Naive thymus-derived CD8-positive, alpha-beta T cell (primary cell): ENCODE results near the gene SMAD7. TPM values are rescaled to one million over a fixed set of nuclear protein-coding genes. Genes with fewer than 3 reads are reported as not detected.

Experiments
- ATAC-seq, 2 donors: fragments of 150-1000 bp; cut with Tn5 transposase in 1 of 2; sonication (Bioruptor Pico), chemical (Tn5 transposase) in 1 of 2; 1 replicate in 1 of 2; 2 replicates in 1 of 2; pipeline ENCODE4 v1.10.0; 2021; ENCODE audit warnings: mild to moderate bottlenecking in 2 of 2, moderate library complexity in 2 of 2
- POLR2A ChIA-PET: fragments of 350-600 bp; sonication (Branson Sonifier 250); formaldehyde crosslinking; loops from one replicate; lab custom pipeline; 2021; ENCODE audit warnings: antibody characterized with exemption; lab: Charles Lee
- DNase-seq, 10 donors: peaks; one replicate each; pipeline versions ENCODE4 v3.0.0 to v3.0.0-alpha.2; 2020 to 2022
- H3K27ac Mint-ChIP-seq, 10 donors: one replicate each; pipeline ENCODE4 v1.8.0; 2020 to 2022; ENCODE audit warnings: mild to moderate bottlenecking in 10 of 10, mixed read lengths in 10 of 10, moderate library complexity in 4 of 10, inconsistent platforms in 1 of 10
- H3K27me3 Mint-ChIP-seq, 5 donors: one replicate each; pipeline ENCODE4 v1.8.0; 2021 to 2022; ENCODE audit warnings: mixed read lengths in 5 of 5
- H3K36me3 Mint-ChIP-seq, 3 donors: one replicate each; pipeline ENCODE4 v1.8.0; 2020 to 2022; ENCODE audit warnings: mixed read lengths in 3 of 3, mild to moderate bottlenecking in 2 of 3, inconsistent platforms in 1 of 3
- H3K4me1 Mint-ChIP-seq, 4 donors: one replicate each; pipeline ENCODE4 v1.8.0; 2021 to 2022; ENCODE audit warnings: mixed read lengths in 4 of 4
- H3K4me3 Mint-ChIP-seq, 10 donors: one replicate each; pipeline ENCODE4 v1.8.0; 2020 to 2022; ENCODE audit warnings: mild to moderate bottlenecking in 10 of 10, mixed read lengths in 10 of 10, moderate library complexity in 6 of 10, inconsistent platforms in 1 of 10
- H3K9me3 Mint-ChIP-seq, 9 donors: one replicate each; pipeline ENCODE4 v1.8.0; 2020 to 2022; ENCODE audit warnings: mixed read lengths in 9 of 9, mild to moderate bottlenecking in 3 of 9, inconsistent platforms in 1 of 9, moderate library complexity in 1 of 9
- polyA plus RNA-seq, 3 donors: library from polyadenylated mRNA; unstranded; fragments of 300-500 nt; fragmentation: Illumina TruSeq; gene quantifications; one replicate each; pipeline ENCODE4 v1.2.3, GENCODE V29; 2021
- total RNA-seq, 8 experiments: library from RNA in 2 of 8; stranded (reverse) in 2 of 8; gene quantifications; one replicate each; pipeline ENCODE4 v1.2.3 and lab custom pipeline; 2021 to 2026

The SMAD7 gene
- total and polyA plus RNA-seq, 5 experiments from 2014 or later: 2.3 to 32.5 (median 4.9) TPM

DNA sequence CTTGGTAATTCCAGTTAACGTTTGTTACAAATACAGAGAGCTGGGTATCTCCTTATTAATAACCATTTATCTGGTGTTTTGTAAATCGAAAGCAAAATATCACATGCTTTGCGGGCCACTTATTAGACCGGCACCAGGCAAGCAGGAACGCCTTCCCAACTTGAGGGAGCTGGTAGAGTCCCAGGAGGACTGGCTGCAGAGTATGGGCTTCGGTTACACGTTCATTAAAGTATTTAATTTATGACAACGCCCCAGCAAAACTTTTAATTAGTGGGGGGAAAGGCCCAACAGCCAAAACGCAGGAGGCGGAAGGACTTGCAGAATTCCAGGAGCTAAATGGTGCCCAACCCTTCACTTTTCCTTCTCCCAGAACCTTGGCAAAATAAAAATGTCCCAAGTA, 3.7 kb downstream of the SMAD7 start:
- Mint-ChIP-seq H3K27ac (peak overlapping the region in 5 of 10 donors; percentile 13 to 98 (median 72)), H3K27me3 (peaks cover 0 to 37% (median 5%) of the 10 kb centered on the region in 5 donors), H3K36me3 (peaks cover 0 to 6% (median 2%) of the 10 kb centered on the region in 3 donors), H3K4me1 (peaks cover 26 to 73% (median 69%) of the 10 kb centered on the region in 4 donors), H3K4me3 (peak overlapping the region in 9 of 10 donors; percentile 49 to 99 (median 93)), H3K9me3 (no peaks in the 10 kb centered on the region)
- ATAC-seq (no peak), DNase-seq (no peak)
- POLR2A ChIA-PET: interaction anchor here (1.2 to 1.5 kb wide), 2 partner anchors 8 to 13 kb away, joined by 3 to 4 read pairs; no protein-coding TSS in a partner anchor

- no peak for ATAC-seq
- Mint-ChIP-seq H3K4me3 (peak overlapping the region in 5 of 10 donors; percentile 28 to 53 (median 48)), H3K27ac (peak overlapping the region in 1 of 10 donors; percentile 22), H3K36me3 (peaks cover 0 to 6% (median 2%) of the 10 kb centered on the region in 3 donors), H3K9me3 (no peaks in the 10 kb centered on the region), H3K4me1 (peaks cover 26 to 80% (median 75%) of the 10 kb centered on the region in 4 donors), H3K27me3 (peaks cover 0 to 37% (median 5%) of the 10 kb centered on the region in 5 donors)
- no peak for DNase-seq
- POLR2A ChIA-PET: interaction anchor here (1.2 to 1.5 kb wide), 2 partner anchors 9 to 12 kb away, joined by 3 to 4 read pairs; no protein-coding TSS in a partner anchor
Observed at GRCh38 chr18:48946329-48946835, 4.4 kb downstream of the SMAD7 start.

DNA sequence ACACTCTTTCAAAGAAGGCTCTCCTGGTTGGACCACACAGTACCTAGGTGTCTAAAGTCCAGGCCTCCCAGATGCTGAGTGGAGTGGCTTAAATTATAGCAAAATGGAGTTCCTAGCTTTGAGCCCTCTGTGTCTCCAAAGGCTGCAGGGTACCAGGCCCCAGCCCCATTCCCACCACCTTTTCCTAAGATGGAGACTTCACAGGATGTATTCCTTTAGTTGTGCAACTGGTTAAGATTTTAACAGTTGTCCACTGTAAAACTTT, 4.9 kb downstream of the SMAD7 start:
- Mint-ChIP-seq H3K4me3 (peak overlapping the region in 5 of 10 donors; percentile 24 to 53 (median 48)), H3K4me1 (peaks cover 30 to 83% (median 80%) of the 10 kb centered on the region in 4 donors), H3K27ac (peak overlapping the region in 3 of 10 donors; percentile 8 to 62 (median 22)), H3K27me3 (peaks cover 0 to 37% (median 5%) of the 10 kb centered on the region in 5 donors), H3K36me3 (peaks cover 0 to 6% (median 2%) of the 10 kb centered on the region in 3 donors), H3K9me3 (no peaks in the 10 kb centered on the region)
- no peak for ATAC-seq
- no peak for DNase-seq
- POLR2A ChIA-PET: interaction anchor here (1.2 to 1.5 kb wide), 2 partner anchors 10 to 12 kb away, joined by 3 to 4 read pairs; no protein-coding TSS in a partner anchor

- peaks cover 31 to 94% (median 88%) of the 10 kb centered on the region in 4 donors for H3K4me1 Mint-ChIP-seq
- POLR2A ChIA-PET: interaction anchor here (0.8 to 1.7 kb wide), 5 partner anchors 8 to 101 kb away, joined by 3 to 5 read pairs (median 3); no protein-coding TSS in a partner anchor
- peaks cover 0 to 6% (median 2%) of the 10 kb centered on the region in 3 donors for H3K36me3 Mint-ChIP-seq
- no peak for ATAC-seq
- peak overlapping the region in 8 of 10 donors; percentile 18 to 98 (median 65) for H3K27ac Mint-ChIP-seq
- H3K4me3 Mint-ChIP-seq: peak overlapping the region in 9 of 10 donors; percentile 40 to 87 (median 67)
- H3K27me3 Mint-ChIP-seq: peaks cover 0 to 34% (median 5%) of the 10 kb centered on the region in 5 donors
- no peaks in the 10 kb centered on the region for H3K9me3 Mint-ChIP-seq
- no peak for DNase-seq
Observed at GRCh38 chr18:48944634-48945033, 6.1 kb downstream of the SMAD7 start.

DNA sequence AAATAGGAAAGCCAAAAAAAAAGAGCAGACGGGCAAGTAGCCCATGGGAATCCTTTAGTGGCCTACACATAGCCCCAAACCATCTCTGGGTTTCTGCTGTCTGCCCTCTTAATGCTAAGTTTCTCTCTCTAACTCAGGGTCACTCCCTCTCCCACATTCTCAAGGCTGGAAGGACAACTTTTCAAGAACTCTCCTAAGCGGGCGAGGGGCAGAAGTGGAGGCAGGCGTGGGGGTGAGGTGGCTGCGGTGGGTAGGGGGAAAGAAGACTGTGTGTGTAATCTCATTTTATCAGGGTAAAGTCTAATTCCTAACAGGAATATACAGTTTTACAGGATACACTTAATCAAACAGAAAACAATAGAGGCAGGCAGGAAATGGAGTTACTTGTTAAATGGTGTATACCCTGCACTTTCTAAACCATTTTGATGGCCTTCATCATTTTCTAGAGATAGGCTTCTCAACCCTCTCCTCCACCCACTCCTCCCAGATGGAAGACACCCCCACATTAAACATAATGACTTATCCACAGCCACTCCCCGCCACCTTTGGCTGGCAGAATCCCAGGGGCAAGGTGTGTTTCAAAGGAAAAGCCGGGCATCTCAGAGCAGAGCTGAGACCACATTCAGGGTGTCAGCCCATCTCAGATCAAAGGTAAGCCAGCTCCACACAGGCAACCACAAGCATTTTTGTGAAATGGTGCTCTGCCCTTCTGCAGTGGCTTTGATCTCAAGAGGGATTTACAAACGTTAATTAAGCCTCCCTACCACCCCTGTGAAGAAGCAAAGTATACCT, 6.8 kb downstream of the SMAD7 start:
- H3K27me3 Mint-ChIP-seq: peaks cover 0 to 28% (median 5%) of the 10 kb centered on the region in 5 donors
- no peak for ATAC-seq
- H3K27ac Mint-ChIP-seq: peak overlapping the region in 8 of 10 donors; percentile 26 to 98 (median 79)
- POLR2A ChIA-PET: interaction anchor here (0.8 to 1.7 kb wide), 5 partner anchors 8 to 101 kb away, joined by 3 to 5 read pairs (median 3); no protein-coding TSS in a partner anchor
- DNase-seq: peak in 3 of 10 donors; percentile 31 to 63 (median 41)
- peaks cover 0 to 6% (median 2%) of the 10 kb centered on the region in 3 donors for H3K36me3 Mint-ChIP-seq
- no peaks in the 10 kb centered on the region for H3K9me3 Mint-ChIP-seq
- peak overlapping the region in 9 of 10 donors; percentile 19 to 87 (median 67) for H3K4me3 Mint-ChIP-seq
- H3K4me1 Mint-ChIP-seq: peaks cover 33 to 93% (median 86%) of the 10 kb centered on the region in 4 donors

DNA sequence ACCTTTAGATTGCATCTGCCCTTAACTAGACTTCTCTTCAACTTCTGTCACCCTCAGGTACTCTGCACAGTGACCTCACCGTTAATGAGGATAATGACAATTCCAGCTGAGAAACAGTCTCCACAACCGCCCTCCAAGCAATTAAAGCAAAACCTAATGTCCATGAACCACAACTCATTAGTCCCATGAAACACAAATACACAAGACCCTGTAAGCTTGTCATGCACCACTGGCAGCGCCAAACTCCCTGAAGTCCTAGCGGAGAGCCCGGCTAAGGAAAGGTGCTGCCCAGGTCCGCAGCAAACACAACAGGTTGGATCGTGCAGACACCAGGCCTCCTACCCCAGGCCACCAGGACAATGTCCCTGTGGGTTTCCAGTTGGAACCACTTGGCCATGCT, 7.4 kb downstream of the SMAD7 start:
- DNase-seq (peak in 1 of 10 donors; percentile 35), ATAC-seq (no peak)
- Mint-ChIP-seq H3K27ac (peak overlapping the region in 6 of 10 donors; percentile 26 to 98 (median 78)), H3K9me3 (no peaks in the 10 kb centered on the region), H3K4me1 (peaks cover 39 to 96% (median 90%) of the 10 kb centered on the region in 4 donors), H3K27me3 (peaks cover 0 to 28% (median 5%) of the 10 kb centered on the region in 5 donors), H3K4me3 (peak overlapping the region in 9 of 10 donors; percentile 26 to 87 (median 64)), H3K36me3 (peaks cover 0 to 6% (median 2%) of the 10 kb centered on the region in 3 donors)
- POLR2A ChIA-PET: no interaction called here

DNA sequence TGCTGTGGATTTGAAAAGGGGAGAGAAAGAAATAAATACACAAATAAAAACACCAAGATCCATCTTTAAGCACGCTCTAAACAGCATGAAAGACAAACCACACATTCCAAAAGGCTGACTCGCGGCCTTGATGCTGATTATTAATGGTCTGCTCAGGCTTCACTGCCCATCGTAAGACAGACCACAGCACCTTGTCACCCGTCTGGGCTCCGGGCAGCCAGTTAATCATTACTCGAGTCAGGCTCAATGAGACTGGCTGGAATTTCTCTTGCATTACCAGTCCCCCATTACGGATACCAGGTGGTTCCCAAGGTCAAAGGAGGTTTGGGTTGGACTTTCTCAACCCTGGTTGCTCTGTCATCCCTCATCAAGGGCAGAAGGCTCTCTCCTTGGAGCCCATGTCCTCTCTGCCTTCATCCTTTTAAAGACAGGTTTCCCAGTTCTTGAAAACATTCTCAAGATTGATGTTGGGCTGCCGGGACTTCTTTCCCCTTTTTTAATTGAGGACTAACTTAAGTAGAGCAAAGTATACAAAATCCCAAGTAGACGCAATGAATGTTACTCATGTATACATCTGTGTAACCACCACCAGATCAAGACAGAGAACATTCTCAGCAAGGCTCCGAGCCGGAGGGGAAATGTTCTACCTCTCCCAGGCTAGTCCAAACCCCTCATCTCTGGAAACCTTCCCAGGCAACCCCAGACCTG, 8.1 kb downstream of the SMAD7 start:
- peaks cover 0 to 6% (median 2%) of the 10 kb centered on the region in 3 donors for H3K36me3 Mint-ChIP-seq
- H3K9me3 Mint-ChIP-seq: no peaks in the 10 kb centered on the region
- H3K27ac Mint-ChIP-seq: peak overlapping the region in 8 of 10 donors; percentile 43 to 98 (median 94)
- peak overlapping the region in 8 of 10 donors; percentile 43 to 87 (median 73) for H3K4me3 Mint-ChIP-seq
- H3K4me1 Mint-ChIP-seq: peaks cover 35 to 96% (median 90%) of the 10 kb centered on the region in 4 donors
- POLR2A ChIA-PET: interaction anchor here (3.1 to 3.2 kb wide), 2 partner anchors 9 to 13 kb away, joined by 35 to 71 read pairs; partner anchors contain the start of gene SMAD7
- peaks cover 0 to 23% (median 0%) of the 10 kb centered on the region in 5 donors for H3K27me3 Mint-ChIP-seq
- DNase-seq: no peak
- ATAC-seq: no peak

- H3K36me3 Mint-ChIP-seq: peaks cover 0 to 2% (median 0%) of the 10 kb centered on the region in 3 donors
- H3K27me3 Mint-ChIP-seq: peaks cover 0 to 20% (median 0%) of the 10 kb centered on the region in 5 donors
- H3K27ac Mint-ChIP-seq: peak overlapping the region in 9 of 10 donors; percentile 40 to 99 (median 98)
- H3K9me3 Mint-ChIP-seq: no peaks in the 10 kb centered on the region
- POLR2A ChIA-PET: interaction anchor here (1.2 to 3.2 kb wide), 3 partner anchors 10 to 40 kb away, joined by 3 to 71 read pairs (median 35); partner anchors contain the start of gene SMAD7
- peaks cover 33 to 96% (median 90%) of the 10 kb centered on the region in 4 donors for H3K4me1 Mint-ChIP-seq
- peak overlapping the region in 9 of 10 donors; percentile 36 to 88 (median 85) for H3K4me3 Mint-ChIP-seq
- DNase-seq (no peak), ATAC-seq (no peak)
Observed at GRCh38 chr18:48942086-48942485, 8.7 kb downstream of the SMAD7 start.

GRCh38 chr18:48941672-48942071, 9.1 kb downstream of the SMAD7 start:
- peak overlapping the region; percentile 89 to 99 (median 98) for H3K27ac Mint-ChIP-seq
- peaks cover 33 to 94% (median 88%) of the 10 kb centered on the region in 4 donors for H3K4me1 Mint-ChIP-seq
- H3K36me3 Mint-ChIP-seq: peaks cover 0 to 2% (median 0%) of the 10 kb centered on the region in 3 donors
- H3K9me3 Mint-ChIP-seq: no peaks in the 10 kb centered on the region
- H3K27me3 Mint-ChIP-seq: peaks cover 0 to 20% (median 0%) of the 10 kb centered on the region in 5 donors
- DNase-seq (no peak), ATAC-seq (no peak)
- POLR2A ChIA-PET: interaction anchor here (1.2 to 3.2 kb wide), 6 partner anchors 10 to 100 kb away, joined by 3 to 71 read pairs (median 8); partner anchors contain the start of gene SMAD7
- peak overlapping the region; percentile 73 to 88 (median 85) for H3K4me3 Mint-ChIP-seq

DNA sequence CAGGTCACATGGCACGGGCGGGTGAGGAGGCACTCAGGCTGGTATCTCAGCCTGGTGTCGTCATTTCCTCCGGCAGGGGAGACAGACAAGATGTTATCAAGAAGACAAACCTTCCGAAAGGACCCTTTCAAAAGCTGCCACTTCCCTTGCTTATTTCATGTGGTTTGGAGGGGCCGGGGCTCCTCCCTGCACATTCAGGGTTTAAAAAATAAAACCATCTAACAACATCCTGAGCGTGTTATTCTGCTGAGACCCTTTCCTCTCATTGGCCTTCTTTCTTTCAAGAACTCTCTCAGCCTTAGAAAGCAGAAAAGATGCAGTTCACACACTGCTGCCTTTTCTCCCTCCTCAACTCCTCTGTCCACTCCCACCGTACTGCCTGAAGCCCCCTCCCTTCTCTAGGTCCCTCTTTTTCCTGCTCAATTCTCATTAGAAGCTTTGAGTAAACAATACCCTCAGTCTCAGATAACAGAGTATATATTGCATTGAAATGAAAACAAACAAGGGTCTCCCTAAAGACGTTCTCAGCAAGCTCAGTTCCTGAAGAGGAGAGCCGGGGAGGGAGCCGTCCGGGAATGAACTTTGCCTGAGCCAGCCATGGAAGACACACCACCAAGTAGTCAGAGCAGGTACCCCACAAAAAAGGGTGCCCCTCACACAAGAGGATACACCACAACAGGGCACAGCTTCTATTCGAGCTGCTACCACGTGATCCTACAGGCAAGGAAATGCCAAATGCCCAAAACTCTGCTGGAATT, 9.7 kb downstream of the SMAD7 start:
- peaks cover 36 to 93% (median 92%) of the 10 kb centered on the region in 4 donors for H3K4me1 Mint-ChIP-seq
- ATAC-seq (peak; percentile 84 to 89), DNase-seq (peak; percentile 74 to 98 (median 94))
- peak overlapping the region; percentile 73 to 88 (median 85) for H3K4me3 Mint-ChIP-seq
- peaks cover 0 to 20% (median 0%) of the 10 kb centered on the region in 5 donors for H3K27me3 Mint-ChIP-seq
- H3K9me3 Mint-ChIP-seq: no peaks in the 10 kb centered on the region
- H3K36me3 Mint-ChIP-seq: no peaks in the 10 kb centered on the region
- peak overlapping the region; percentile 89 to 99 (median 98) for H3K27ac Mint-ChIP-seq
- POLR2A ChIA-PET: interaction anchor here (0.6 to 3.2 kb wide), 10 partner anchors 11 to 106 kb away, joined by 3 to 71 read pairs (median 6); partner anchors contain the start of gene SMAD7
